Esophagus muscularis mucosa (tissue), 3 donors: ENCODE results near the gene TRPV4.

Source experiments
- CTCF ChIP-seq, 3 experiments: fragments of 200-600 bp in 2 of 3; fragments of 450-650 bp in 1 of 3; sonication (generic) in 2 of 3; IDR thresholded peaks; one replicate each; pipeline ENCODE4 v1.5.1; 2017 to 2019; ENCODE audit warnings: antibody characterized with exemption in 3 of 3, mild to moderate bottlenecking in 2 of 3, moderate library complexity in 1 of 3
- POLR2AphosphoS5 ChIP-seq, 2 donors: sonication (generic); formaldehyde crosslinking; IDR thresholded peaks; one replicate each; pipeline ENCODE4 v1.6.1; 2017; ENCODE audit warnings: antibody characterized with exemption in 2 of 2

GRCh38 chr12:109822951-109823411 is 10.2 kb downstream of the TRPV4 start:
- TF ChIP-seq CTCF (IDR thresholded peaks at IDR 0.05) (no peak), POLR2AphosphoS5 (IDR thresholded peaks at IDR 0.05) (no peak)
